HG03045 (cell line): ENCODE results near the gene CATSPERE.
"Not testable (repeated sequence)": the region's sequence is repeated elsewhere in the genome, so short reads cannot be mapped to it uniquely, and the experiment has no call there.

Experiments
- ATAC-seq: cut with Tn5 transposase; IDR thresholded peaks from one replicate; pipeline ENCODE4 v1.9.1; 2021; ENCODE audit warnings: mild to moderate bottlenecking, moderate library complexity; ENCODE audit not compliant: unreplicated experiment

The CATSPERE gene

DNA sequence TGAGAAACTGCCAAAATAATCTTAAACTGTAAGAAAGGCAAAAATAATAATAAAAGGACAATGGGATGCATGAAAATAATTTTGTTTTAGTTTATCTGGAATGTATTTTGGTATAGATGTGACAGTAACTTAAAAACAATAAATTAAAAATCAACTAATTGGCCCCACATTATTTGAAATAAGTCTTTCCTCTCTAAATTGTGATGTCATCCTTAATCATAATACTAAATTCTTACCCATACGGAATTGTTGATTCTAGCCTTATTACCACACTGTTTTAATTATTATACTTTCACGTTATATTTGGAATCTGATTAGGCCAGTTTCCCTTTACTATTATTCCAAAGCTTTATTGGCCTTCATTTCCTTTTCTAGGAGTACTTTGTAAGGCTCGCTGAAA lies 199.5 kb downstream of the CATSPERE start:
- ATAC-seq = no peak

- ATAC-seq = not testable (repeated sequence)
Measured at GRCh38 chr1:244661569-244662312, 200.7 kb downstream of the CATSPERE start.

GRCh38 chr1:244662599-244662998 lies 201.5 kb downstream of the CATSPERE start:
- no peak for ATAC-seq

DNA sequence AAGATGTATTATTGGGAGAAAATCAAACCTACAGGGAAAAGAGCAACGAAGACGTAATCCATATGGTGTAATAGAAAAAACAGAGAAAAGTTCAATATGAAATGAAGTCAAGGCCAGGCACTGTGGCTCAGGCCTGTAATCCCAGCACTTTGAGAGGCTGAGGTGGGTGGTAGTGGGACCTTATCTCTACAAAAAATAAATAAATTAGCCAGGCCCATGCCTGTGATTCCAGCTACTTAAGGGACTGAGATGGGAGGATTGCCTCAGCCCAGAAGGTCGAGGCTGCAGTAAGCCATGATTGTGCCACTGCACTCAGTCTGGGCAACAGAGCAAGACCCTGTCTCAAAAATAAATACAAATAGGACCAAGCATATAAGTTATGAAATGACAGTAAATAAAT lies 203.3 kb downstream of the CATSPERE start:
- ATAC-seq = no peak

- peak; percentile 85 for ATAC-seq
Measured at GRCh38 chr1:244665771-244666217, 204.7 kb downstream of the CATSPERE start.

- not testable (repeated sequence) for ATAC-seq
Measured at GRCh38 chr1:244666672-244667418, 205.8 kb downstream of the CATSPERE start.

DNA sequence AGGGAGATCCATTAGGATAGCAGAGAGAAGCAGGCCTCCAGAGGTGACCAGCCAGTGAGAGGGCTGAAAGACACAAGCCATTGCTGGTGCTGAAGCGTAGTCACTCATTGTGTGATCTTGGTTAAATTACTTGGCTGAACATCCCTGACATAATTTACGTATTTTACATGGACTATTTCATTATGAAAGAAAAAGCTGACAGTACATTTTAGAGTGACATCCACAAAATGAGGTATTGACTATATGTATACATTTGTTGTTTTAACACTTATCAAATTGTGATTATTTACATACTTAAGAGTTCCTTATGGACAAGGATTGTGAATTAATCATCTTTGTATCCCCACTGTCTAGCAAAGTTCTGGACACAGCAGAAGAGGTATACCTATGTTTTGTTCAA lies 206.7 kb downstream of the CATSPERE start:
- no peak for ATAC-seq

- ATAC-seq = no peak
Measured at GRCh38 chr1:244672946-244673682, 212.0 kb downstream of the CATSPERE start.

GRCh38 chr1:244674446-244674845 lies 213.4 kb downstream of the CATSPERE start:
- no peak for ATAC-seq

DNA sequence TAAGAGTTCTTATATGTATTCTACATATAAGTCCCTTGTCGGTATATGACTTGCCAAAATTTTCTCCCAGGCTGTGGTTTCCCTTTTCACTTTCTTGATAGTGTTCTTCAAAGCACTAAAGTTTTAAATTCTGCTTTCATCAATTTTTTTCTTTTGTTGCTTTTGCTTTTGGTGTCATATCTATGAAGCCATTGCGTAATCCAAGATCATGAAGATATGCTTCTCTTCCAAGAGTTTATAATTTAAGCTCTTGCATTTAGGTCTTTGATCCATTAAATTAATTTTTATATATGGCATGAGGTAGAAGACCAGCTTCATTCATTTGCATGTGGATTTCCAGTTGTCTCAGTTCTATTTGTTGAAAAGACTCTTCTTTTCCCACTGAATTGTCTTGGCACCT lies 214.1 kb downstream of the CATSPERE start:
- ATAC-seq = no peak

GRCh38 chr1:244678697-244679096 lies 217.6 kb downstream of the CATSPERE start:
- ATAC-seq = no peak

DNA sequence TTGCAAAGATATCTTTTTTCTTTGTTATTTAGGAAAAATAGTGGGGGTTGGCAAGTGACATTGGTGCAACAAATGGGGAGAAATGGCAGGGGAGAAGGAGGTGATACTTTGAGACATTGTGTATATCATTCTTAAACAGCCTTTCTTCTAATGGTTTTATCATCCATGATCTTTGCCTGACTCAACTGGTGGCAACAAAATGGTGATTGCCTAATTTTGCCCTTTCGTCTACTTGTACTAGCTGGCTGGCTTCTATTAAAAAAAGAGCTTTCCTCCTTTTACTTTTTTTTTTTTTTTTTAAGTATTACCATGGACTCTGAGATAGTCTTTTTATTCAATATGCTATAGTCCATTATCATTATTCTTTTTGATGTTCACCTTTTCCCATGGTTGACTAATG lies 219.6 kb downstream of the CATSPERE start:
- ATAC-seq = no peak

DNA sequence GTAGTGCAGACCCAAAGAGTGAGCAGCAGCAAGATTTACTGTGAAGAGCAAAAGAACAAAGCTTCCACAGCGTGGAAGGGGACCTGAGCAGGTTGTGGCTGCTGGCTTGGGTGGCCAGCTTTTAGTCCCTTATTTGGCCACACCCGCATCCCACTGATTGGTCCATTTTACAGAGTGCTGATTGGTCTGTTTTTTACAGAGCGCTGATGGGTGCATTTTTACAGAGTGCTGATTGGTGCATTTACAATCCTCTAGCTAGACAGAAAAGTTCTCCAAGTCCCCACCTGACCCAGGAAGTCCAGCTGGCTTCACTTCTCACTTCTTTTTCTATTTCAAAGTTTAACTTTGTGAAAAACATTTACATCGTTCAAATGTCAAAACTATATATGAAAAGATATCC lies 221.0 kb downstream of the CATSPERE start:
- ATAC-seq = not testable (repeated sequence)
